Measurements from ENCODE around the gene RABAC1.

DNA sequence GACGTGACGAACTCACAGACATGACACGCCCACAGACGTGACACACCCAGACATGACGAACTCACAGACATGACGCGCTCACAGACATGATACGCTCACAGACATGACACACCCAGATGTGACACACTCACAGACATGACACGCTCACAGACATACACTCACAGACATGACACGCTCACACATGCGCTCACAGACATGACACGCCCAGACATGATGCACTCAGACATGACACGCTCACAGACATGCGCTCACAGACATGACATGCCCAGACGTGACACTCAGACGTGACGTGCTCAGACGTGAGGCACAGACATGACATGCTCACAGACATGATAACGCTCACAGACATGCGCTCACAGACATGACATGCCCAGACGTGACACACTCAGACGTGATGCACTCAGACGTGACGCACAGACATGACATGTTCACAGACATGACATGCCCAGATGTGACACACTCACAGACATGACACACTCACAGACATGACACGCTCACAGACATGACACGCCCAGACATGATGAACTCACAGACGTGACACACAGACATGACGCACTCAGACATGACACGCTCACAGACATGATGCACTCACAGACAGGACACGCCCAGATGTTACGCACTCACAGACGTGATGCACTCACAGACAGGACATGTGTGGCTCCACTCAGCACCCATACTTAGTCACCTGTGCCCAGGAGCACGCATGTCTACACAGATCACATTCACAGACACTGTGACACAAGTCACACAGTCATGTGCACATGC, 39.0 kb downstream of the RABAC1 start:
- TF ChIP-seq, protein P1, sequence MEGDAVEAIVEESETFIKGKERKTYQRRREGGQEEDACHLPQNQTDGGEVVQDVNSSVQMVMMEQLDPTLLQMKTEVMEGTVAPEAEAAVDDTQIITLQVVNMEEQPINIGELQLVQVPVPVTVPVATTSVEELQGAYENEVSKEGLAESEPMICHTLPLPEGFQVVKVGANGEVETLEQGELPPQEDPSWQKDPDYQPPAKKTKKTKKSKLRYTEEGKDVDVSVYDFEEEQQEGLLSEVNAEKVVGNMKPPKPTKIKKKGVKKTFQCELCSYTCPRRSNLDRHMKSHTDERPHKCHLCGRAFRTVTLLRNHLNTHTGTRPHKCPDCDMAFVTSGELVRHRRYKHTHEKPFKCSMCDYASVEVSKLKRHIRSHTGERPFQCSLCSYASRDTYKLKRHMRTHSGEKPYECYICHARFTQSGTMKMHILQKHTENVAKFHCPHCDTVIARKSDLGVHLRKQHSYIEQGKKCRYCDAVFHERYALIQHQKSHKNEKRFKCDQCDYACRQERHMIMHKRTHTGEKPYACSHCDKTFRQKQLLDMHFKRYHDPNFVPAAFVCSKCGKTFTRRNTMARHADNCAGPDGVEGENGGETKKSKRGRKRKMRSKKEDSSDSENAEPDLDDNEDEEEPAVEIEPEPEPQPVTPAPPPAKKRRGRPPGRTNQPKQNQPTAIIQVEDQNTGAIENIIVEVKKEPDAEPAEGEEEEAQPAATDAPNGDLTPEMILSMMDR (IDR thresholded peaks at IDR 0.05; ENCODE audit: control extremely low read depth in 1 of 3, insufficient read depth in 1 of 3, low read depth in 1 of 3, low read length in 3 of 3) = no peak
- TF ChIP-seq CEBPB (IDR thresholded peaks at IDR 0.05; ENCODE audit: low read depth, low read length) = no peak
- TF ChIP-seq ZNF274 (IDR thresholded peaks at IDR 0.05; ENCODE audit: borderline replicate concordance, extremely low read depth, low read length) = no peak
- TF ChIP-seq POLR2AphosphoS5 (IDR thresholded peaks at IDR 0.05; ENCODE audit: low read depth, low read length) = no peak
- no peak for TF ChIP-seq CHD2 (IDR thresholded peaks at IDR 0.05; ENCODE audit: low read length)

All from H1 (cell line).